Spleen (tissue), 7 donors: Measurements from ENCODE around the gene SPACDR.

Experiments used
- CTCF ChIP-seq, 11 experiments: fragments of 200-600 bp in 7 of 11; fragments of 450-650 bp in 4 of 11; sonication (generic) in 4 of 11; IDR thresholded peaks in 8 of 11; conservative IDR thresholded peaks in 3 of 11; 1 replicate in 7 of 11; 2 replicates in 4 of 11; pipeline versions ENCODE4 v1.4.0 to v1.8.0; 2016 to 2021; ENCODE audit warnings: antibody characterized with exemption in 11 of 11, inconsistent platforms in 4 of 11, mild to moderate bottlenecking in 1 of 11
- POLR2AphosphoS5 ChIP-seq, 3 donors: sonication (generic); formaldehyde crosslinking; IDR thresholded peaks; one replicate each; pipeline ENCODE4 v1.5.1; 2017; ENCODE audit warnings: antibody characterized with exemption in 3 of 3
- donor health status: DM: no; HTN: no; CAD: no; lungs with moderate emphysema.
- donor health status: DM: no; HTN: no; CAD: no.
- donor health status: DM: no; HTN: no; CAD: no.

DNA sequence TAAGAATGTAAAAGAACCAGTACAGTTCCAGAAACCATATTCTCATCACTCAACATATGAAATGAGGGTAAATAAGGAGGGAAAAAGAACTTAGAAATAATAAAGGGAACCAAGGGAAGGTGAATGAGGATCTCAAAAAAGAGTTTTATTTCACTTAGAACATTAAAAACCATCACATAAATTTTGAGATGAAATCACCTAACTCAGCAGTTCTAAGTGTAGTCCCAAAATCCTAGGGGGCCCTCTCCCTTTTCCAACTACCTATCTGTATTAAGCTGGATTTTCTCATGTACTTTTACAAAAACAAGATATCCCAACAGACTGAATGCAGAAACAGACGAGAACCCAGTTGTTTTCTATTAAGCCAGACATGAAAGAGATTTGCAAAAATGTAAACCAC is 38.7 kb downstream of the SPACDR start:
- no peak for TF ChIP-seq CTCF (IDR thresholded peaks at IDR 0.05 in 8 of 11, conservative IDR thresholded peaks at IDR 0.05 in 3 of 11)
- no peak for TF ChIP-seq POLR2AphosphoS5 (IDR thresholded peaks at IDR 0.05)
